ENCODE data around the gene GART.

GART gene

DNA sequence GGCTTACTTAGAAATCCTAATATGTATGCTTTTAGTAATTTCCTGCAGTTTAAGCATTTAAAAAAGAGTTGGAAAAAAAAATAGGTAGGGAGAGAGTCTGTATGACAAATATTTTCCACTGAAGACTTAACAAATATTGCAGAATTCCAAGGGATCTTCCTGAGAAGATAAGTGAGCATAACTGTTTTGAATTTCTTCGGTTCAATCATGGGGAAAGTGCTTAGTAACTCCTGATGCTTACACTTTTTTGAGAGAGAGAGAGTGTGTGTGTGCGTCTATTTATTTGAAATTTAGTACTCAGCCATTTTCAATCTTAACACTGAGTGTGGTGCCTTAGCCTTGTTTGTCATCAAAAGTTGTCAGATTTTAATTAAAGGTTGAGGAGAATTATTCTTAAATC is 19.5 kb upstream of the GART start:
- TF ChIP-seq, protein P1, sequence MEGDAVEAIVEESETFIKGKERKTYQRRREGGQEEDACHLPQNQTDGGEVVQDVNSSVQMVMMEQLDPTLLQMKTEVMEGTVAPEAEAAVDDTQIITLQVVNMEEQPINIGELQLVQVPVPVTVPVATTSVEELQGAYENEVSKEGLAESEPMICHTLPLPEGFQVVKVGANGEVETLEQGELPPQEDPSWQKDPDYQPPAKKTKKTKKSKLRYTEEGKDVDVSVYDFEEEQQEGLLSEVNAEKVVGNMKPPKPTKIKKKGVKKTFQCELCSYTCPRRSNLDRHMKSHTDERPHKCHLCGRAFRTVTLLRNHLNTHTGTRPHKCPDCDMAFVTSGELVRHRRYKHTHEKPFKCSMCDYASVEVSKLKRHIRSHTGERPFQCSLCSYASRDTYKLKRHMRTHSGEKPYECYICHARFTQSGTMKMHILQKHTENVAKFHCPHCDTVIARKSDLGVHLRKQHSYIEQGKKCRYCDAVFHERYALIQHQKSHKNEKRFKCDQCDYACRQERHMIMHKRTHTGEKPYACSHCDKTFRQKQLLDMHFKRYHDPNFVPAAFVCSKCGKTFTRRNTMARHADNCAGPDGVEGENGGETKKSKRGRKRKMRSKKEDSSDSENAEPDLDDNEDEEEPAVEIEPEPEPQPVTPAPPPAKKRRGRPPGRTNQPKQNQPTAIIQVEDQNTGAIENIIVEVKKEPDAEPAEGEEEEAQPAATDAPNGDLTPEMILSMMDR (conservative IDR thresholded peaks at IDR 0.05) = no peak
- H3K27ac ChIP-seq = no peak overlapping the region

DNA sequence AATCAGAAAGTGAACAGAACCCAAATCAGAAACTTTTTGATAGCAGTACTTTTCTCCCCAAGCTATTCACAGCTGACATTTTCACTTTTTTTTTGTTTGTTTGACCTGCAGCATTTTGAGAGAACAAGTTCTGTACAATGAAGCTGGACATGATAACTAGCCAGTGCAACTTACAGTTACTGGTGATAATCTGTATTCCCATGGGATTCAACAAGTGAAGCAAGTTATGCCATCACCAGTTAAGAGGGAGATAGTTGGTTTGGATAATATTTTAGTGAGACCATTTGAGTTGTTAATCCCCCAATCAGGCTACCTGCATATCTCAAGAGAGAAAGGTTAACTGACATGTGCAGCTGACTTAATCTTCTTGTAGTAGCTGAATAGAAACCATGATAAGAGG is 19.0 kb upstream of the GART start:
- TF ChIP-seq, protein P1 (conservative IDR thresholded peaks at IDR 0.05) = no peak
- H3K27ac ChIP-seq = no peak overlapping the region

- H3K27ac ChIP-seq = no peak overlapping the region
- TF ChIP-seq, protein P1 (conservative IDR thresholded peaks at IDR 0.05) = no peak
These were observed 17.9 kb upstream of the GART start for GRCh38 chr21:33559813-33560212.

- TF ChIP-seq, protein P1 (conservative IDR thresholded peaks at IDR 0.05) = no peak
- no peak overlapping the region for H3K27ac ChIP-seq
These were observed 17.0 kb upstream of the GART start for GRCh38 chr21:33558777-33559421.

- no peak overlapping the region for H3K27ac ChIP-seq
- TF ChIP-seq, protein P1 (conservative IDR thresholded peaks at IDR 0.05) = no peak
These were observed 15.5 kb upstream of the GART start for GRCh38 chr21:33557447-33557846.

DNA sequence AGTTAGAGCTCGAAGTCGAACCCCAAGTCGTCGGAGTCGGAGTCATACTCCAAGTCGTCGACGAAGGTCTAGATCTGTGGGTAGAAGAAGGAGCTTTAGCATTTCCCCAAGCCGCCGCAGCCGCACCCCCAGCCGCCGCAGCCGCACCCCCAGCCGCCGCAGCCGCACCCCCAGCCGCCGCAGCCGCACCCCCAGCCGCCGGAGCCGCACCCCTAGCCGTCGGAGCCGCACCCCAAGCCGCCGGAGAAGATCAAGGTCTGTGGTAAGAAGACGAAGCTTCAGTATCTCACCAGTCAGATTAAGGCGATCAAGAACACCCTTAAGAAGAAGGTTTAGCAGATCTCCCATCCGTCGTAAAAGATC is 13.0 kb upstream of the GART start:
- no peak overlapping the region for H3K27ac ChIP-seq
- TF ChIP-seq, protein P1 (conservative IDR thresholded peaks at IDR 0.05) = no peak

DNA sequence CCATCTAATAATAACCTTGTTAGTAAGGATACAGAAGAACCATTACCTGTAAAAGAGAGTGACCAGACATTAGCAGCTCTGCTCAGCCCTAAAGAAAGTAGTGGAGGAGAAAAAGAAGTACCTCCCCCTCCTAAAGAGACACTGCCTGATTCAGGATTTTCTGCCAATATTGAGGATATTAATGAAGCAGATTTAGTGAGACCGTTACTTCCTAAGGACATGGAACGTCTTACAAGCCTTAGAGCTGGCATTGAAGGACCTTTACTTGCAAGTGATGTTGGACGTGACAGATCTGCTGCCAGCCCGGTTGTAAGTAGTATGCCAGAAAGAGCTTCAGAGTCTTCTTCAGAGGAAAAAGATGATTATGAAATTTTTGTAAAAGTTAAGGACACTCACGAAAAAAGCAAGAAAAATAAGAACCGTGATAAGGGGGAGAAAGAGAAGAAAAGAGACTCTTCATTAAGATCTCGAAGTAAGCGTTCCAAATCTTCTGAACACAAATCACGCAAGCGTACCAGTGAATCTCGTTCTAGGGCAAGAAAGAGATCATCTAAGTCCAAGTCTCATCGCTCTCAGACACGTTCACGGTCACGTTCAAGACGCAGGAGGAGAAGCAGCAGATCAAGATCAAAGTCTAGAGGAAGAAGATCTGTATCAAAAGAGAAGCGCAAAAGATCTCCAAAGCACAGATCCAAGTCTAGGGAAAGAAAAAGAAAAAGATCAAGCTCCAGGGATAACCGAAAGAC is 12.5 kb upstream of the GART start:
- TF ChIP-seq, protein P1 (conservative IDR thresholded peaks at IDR 0.05) = no peak
- no peak overlapping the region for H3K27ac ChIP-seq
